ENCODE results near the gene TMEM231.
"Not testable (repeated sequence)": the region's sequence is repeated elsewhere in the genome, so short reads cannot be mapped to it uniquely, and the experiment has no call there.

The TMEM231 gene, protein sequence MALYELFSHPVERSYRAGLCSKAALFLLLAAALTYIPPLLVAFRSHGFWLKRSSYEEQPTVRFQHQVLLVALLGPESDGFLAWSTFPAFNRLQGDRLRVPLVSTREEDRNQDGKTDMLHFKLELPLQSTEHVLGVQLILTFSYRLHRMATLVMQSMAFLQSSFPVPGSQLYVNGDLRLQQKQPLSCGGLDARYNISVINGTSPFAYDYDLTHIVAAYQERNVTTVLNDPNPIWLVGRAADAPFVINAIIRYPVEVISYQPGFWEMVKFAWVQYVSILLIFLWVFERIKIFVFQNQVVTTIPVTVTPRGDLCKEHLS

DNA sequence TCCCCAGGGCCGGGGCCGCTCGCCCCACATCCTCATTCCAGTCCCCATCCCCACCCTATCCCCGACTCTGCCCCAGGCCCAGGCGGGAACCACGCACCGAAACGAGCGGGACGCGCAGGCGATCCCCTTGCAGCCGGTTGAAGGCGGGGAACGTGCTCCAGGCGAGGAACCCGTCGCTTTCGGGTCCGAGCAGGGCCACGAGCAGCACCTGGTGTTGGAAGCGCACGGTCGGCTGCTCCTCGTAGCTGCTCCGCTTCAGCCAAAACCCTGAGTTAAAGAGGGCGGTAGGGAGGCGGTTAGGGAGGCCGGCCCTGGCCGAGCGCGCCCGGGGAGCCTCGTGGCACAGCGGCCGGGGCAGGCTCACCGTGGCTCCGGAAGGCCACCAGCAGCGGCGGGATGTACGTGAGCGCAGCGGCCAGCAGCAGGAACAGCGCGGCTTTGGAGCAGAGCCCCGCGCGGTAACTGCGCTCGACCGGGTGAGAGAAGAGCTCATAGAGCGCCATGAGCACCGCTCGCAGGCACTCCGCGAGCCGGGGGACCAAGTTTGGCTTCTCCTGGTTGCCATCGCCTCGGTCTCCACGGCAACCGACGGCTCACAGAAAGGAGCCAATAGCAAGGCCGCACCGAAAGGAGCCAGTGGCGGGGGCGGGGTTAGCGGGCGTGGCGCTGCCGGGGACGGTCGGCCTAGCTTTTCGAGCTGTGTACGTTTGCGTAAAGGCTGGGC is at the start of gene TMEM231:
Gene TMEM231, minus strand, starts transcription at position 546 of the 724 bp plus-strand sequence. Its CDS starts 43 bp downstream, at position 503.
- Histone ChIP-seq H3K9ac (ENCODE audit: low read depth, low read length) (peak within 1 kb of the TSS; percentile 82; the same call in 1 of the 2 replicates), H3K4me3 (ENCODE audit: low read length) (peak within 1 kb of the TSS; percentile 88), H3K27ac (ENCODE audit: low read length) (no peak within 1 kb of the TSS)

GRCh38 chr16:75603241-75603640 is 47.2 kb upstream of the TMEM231 start:
- H3K4me3 ChIP-seq (ENCODE audit: low read length) = no peak overlapping the region
- peaks cover 12% of the 10 kb centered on the region for H3K9me3 ChIP-seq (ENCODE audit: insufficient read depth, low read depth, low read length)
- H3K36me3 ChIP-seq (ENCODE audit: insufficient read depth, low read depth, low read length) = peaks cover 76% of the 10 kb centered on the region
- H3K27ac ChIP-seq (ENCODE audit: low read length) = no peak overlapping the region
- H3K27me3 ChIP-seq (ENCODE audit: insufficient read depth, low read length) = no peaks in the 10 kb centered on the region
- H3K9ac ChIP-seq (ENCODE audit: low read depth, low read length) = no peak overlapping the region
- no peaks in the 10 kb centered on the region for H3K4me1 ChIP-seq (ENCODE audit: insufficient read depth, low read length)

More for the DNA sequence above, at the start of gene TMEM231:
- no peaks in the 10 kb centered on the region for H3K36me3 ChIP-seq (ENCODE audit: insufficient read depth, low read depth, low read length)
- no peaks in the 10 kb centered on the region for H3K27me3 ChIP-seq (ENCODE audit: insufficient read depth, low read length)
- H3K9me3 ChIP-seq (ENCODE audit: insufficient read depth, low read depth, low read length) = no peaks in the 10 kb centered on the region
- H3K4me1 ChIP-seq (ENCODE audit: insufficient read depth, low read length) = peaks cover 12% of the 10 kb centered on the region; the same call in 1 of the 2 replicates

DNA sequence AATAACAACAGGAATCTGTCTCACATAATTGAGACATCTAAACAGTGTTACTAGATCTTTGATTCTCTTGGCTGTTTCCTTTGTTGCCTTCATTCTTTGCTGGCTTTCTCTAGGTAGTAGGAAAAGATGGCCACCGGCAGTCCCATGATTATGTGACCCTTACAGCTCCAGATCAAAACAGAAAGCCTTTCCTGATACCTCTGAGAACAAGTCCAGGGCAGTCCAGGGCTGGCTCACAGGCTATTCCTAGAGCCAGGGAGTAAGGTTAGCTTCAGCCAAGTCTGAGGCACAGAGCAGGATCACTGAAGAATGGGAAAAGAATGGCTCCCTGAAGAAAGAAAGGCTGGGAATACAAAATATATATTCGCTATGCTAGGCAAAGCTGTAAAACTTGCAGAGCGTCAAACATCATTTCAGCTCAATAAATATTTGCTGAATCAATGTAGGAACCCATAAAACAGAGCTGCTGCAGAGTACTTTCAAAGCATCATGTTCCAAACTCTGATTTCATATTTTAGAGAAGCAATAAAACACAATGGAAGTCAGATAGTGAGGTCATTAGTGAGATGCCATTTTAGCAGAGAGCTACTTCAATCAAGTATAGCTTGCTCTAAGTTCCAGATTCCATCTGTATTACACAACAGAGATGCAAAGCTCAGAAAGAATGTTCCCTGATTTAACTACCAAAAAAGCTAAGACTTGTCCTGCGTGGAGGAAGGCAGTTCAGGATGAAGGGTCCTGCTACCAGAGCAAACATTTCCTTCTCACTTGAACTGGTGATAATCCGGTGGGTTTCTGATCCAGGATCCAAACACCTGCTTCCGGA is 43.6 kb upstream of the TMEM231 start:
- H3K27ac ChIP-seq (ENCODE audit: low read length) = no peak overlapping the region

DNA sequence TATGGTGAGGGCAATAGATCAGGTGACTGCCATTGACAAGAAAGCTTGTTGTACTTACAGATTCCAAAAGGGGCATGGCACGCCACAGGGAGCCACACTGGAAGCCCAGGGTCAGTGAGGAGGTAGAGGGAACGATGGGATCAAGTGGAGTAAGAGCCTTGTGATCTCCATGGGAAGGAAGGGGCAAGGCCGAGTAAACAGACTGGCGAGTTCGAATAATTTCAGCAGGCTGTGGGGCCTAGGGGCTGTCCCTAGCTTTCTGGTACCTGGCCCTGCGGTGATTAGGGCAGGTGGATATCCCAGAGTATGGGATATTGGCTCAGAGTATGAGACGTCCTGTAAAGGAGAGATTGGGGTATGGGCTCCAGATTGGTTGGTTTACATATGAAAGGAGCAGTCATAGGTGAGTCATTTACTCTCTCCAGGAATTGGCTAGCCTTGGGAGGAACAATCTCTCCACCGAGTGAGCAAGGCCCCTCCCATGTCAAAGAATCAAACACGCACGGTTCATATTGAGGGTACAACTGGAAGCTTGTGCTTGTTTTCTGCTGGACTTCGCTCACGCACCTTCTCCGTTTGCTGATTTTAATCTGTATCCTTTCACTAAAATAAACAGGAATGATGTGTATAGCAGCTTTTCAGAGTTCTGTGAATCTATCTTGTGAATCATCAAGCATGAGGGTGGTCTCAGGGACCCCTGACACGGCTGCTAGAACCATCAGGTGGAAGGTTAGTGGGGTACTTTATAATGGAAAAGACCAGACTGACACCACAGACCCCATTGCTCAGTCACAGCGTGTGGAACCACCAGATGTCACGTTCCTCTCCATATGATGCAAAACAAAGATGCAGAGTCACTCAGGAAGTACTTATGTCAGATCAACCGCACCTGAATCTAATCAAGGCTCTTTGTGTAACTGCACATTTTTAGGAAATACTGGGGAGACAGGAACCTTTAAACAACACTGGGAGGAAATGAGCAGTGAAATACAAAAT is 38.1 kb upstream of the TMEM231 start:
- Histone ChIP-seq H3K4me1 (ENCODE audit: insufficient read depth, low read length) (peaks cover 26% of the 10 kb centered on the region), H3K27ac (ENCODE audit: low read length) (peak overlapping the region; percentile 26), H3K9ac (ENCODE audit: low read depth, low read length) (peak overlapping the region; percentile 22; the same call in 1 of the 2 replicates), H3K36me3 (ENCODE audit: insufficient read depth, low read depth, low read length) (peaks cover 13% of the 10 kb centered on the region; the same call in 1 of the 2 replicates), H3K9me3 (ENCODE audit: insufficient read depth, low read depth, low read length) (no peaks in the 10 kb centered on the region), H3K4me3 (ENCODE audit: low read length) (peak overlapping the region; percentile 6), H3K27me3 (ENCODE audit: insufficient read depth, low read length) (no peaks in the 10 kb centered on the region)

More for the DNA sequence above, 43.6 kb upstream of the TMEM231 start:
- peaks cover 4% of the 10 kb centered on the region; the same call in 1 of the 2 replicates for H3K4me1 ChIP-seq (ENCODE audit: insufficient read depth, low read length)
- H3K27me3 ChIP-seq (ENCODE audit: insufficient read depth, low read length) = no peaks in the 10 kb centered on the region
- H3K9me3 ChIP-seq (ENCODE audit: insufficient read depth, low read depth, low read length) = peaks cover 12% of the 10 kb centered on the region
- no peak overlapping the region for H3K4me3 ChIP-seq (ENCODE audit: low read length)
- H3K9ac ChIP-seq (ENCODE audit: low read depth, low read length) = no peak overlapping the region
- peaks cover 63% of the 10 kb centered on the region for H3K36me3 ChIP-seq (ENCODE audit: insufficient read depth, low read depth, low read length)

GRCh38 chr16:75593308-75593707 is 37.3 kb upstream of the TMEM231 start:
- H3K36me3 ChIP-seq (ENCODE audit: insufficient read depth, low read depth, low read length) = peaks cover 13% of the 10 kb centered on the region; the same call in 1 of the 2 replicates

DNA sequence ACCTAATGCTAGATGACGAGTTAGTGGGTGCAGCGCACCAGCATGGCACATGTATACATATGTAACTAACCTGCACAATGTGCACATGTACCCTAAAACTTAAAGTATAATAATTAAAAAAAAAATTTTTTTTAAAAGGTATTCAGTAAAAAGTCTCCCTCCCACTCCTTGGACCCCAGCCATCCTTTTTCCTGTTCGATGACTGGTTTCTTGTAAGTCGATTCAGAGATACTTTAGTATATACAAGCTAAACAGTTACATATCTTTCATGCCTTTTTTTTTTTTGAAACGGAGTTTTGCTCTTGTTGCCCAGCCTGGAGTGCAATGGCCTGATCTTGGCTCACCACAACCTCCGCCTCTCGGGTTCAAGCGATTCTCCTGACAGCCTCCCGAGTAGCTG is 35.9 kb upstream of the TMEM231 start:
- H3K4me1 ChIP-seq (ENCODE audit: insufficient read depth, low read length) = peaks cover 26% of the 10 kb centered on the region
- H3K9me3 ChIP-seq (ENCODE audit: insufficient read depth, low read depth, low read length); H3K9ac ChIP-seq (ENCODE audit: low read depth, low read length); H3K4me3 ChIP-seq (ENCODE audit: low read length); H3K27me3 ChIP-seq (ENCODE audit: insufficient read depth, low read length); H3K27ac ChIP-seq (ENCODE audit: low read length); H3K36me3 ChIP-seq (ENCODE audit: insufficient read depth, low read depth, low read length): not testable (repeated sequence)

More at GRCh38 chr16:75593308-75593707, 37.3 kb upstream of the TMEM231 start:
- Histone ChIP-seq H3K4me1 (ENCODE audit: insufficient read depth, low read length) (peaks cover 26% of the 10 kb centered on the region), H3K27me3 (ENCODE audit: insufficient read depth, low read length) (no peaks in the 10 kb centered on the region), H3K4me3 (ENCODE audit: low read length) (no peak overlapping the region), H3K27ac (ENCODE audit: low read length) (no peak overlapping the region), H3K9me3 (ENCODE audit: insufficient read depth, low read depth, low read length) (no peaks in the 10 kb centered on the region), H3K9ac (ENCODE audit: low read depth, low read length) (no peak overlapping the region)

DNA sequence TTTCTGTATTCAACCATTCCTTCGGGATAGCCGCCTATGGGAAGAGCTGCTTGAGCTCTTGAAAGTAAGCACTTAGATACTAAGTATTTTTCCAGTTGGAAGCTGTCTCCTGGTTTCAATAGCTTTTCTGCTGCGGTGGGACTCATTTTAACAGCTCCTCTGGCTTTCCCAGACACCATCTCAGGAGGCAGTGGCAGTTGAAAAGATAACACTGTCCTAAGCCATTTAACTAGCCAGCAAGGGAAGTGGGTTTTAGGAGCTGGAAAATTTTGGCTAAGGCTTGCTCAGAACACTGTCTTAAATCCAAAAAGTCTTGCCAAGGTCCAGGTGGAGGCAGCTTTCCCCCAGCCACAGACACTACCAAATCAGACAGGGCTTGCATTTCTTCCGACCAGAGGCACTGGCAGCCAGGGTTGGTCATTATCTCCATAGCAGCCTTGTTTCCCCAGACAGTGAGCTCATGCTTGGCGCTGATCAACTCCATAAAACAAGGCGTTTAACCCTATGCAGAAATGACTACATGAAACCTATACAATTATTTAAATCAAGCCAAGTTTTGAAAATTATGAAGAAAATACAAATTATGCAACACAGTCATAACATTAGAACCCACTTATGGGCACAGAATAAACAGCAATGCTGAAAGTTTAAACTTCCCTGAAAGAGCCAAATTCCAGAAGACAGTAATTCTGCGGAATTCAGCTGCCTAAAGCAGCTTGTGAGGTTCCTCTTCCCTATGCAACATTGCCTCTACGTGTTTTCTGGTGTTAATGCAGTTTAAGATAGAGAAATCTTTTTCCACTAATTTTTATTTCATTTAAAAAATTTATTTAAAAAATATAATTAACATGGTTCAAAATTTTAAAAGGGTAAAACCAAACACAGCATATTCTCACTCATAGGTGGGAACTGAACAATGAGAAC is 35.1 kb upstream of the TMEM231 start:
- Histone ChIP-seq H3K36me3 (ENCODE audit: insufficient read depth, low read depth, low read length) (0 out of 2 replicates have a peak, but pooled peaks cover 3% of the 10 kb centered on the region), H3K4me1 (ENCODE audit: insufficient read depth, low read length) (peaks cover 26% of the 10 kb centered on the region), H3K9ac (ENCODE audit: low read depth, low read length) (no peak overlapping the region), H3K27ac (ENCODE audit: low read length) (no peak overlapping the region), H3K27me3 (ENCODE audit: insufficient read depth, low read length) (no peaks in the 10 kb centered on the region), H3K9me3 (ENCODE audit: insufficient read depth, low read depth, low read length) (no peaks in the 10 kb centered on the region), H3K4me3 (ENCODE audit: low read length) (no peak overlapping the region)

DNA sequence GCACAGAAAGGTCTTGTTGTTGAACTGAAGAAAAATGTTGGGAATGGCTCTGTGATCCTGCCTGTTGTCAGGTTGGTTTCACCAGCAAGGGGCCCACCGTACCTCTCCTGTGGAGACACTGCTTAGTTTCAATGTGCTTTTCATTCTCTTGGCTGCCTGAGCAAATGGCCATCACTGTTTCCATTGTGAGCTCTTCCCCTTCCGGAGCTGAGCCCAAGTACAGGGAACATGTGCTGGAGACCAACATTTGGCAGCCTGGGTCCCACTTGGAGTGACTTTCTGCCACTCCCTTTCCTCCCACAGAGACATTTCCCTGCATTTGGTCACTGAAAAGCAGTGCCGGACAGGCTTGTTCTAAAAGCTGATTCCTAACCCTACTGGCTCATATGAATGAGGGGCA is 33.3 kb upstream of the TMEM231 start:
- Histone ChIP-seq H3K9ac (ENCODE audit: low read depth, low read length) (no peak overlapping the region), H3K36me3 (ENCODE audit: insufficient read depth, low read depth, low read length) (0 out of 2 replicates have a peak, but pooled peaks cover 3% of the 10 kb centered on the region), H3K4me3 (ENCODE audit: low read length) (no peak overlapping the region), H3K27me3 (ENCODE audit: insufficient read depth, low read length) (no peaks in the 10 kb centered on the region), H3K4me1 (ENCODE audit: insufficient read depth, low read length) (peaks cover 18% of the 10 kb centered on the region), H3K9me3 (ENCODE audit: insufficient read depth, low read depth, low read length) (no peaks in the 10 kb centered on the region), H3K27ac (ENCODE audit: low read length) (no peak overlapping the region)

DNA sequence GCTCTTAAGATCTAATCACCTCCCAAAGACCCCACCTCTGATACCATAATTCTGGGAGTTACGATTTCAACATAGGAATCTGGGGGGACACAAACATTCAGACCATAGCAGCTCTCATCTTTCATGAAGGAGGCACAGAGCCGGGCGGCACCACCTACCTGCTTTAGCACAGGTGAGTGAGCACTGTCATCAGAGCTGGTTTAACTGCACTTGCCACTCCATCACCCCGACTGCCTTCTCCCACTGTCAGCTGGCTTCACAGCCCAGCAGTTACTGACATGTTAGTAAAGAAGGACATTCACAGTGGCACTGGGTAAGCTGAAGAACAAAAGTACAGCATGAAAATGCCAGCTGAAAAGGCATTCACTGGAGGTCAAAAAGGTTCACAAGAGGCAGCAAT is 32.7 kb upstream of the TMEM231 start:
- Histone ChIP-seq H3K4me1 (ENCODE audit: insufficient read depth, low read length) (peaks cover 16% of the 10 kb centered on the region), H3K4me3 (ENCODE audit: low read length) (no peak overlapping the region), H3K36me3 (ENCODE audit: insufficient read depth, low read depth, low read length) (0 out of 2 replicates have a peak, but pooled peaks cover 3% of the 10 kb centered on the region), H3K27ac (ENCODE audit: low read length) (no peak overlapping the region), H3K9me3 (ENCODE audit: insufficient read depth, low read depth, low read length) (no peaks in the 10 kb centered on the region), H3K27me3 (ENCODE audit: insufficient read depth, low read length) (no peaks in the 10 kb centered on the region), H3K9ac (ENCODE audit: low read depth, low read length) (no peak overlapping the region)

- H3K4me1 ChIP-seq (ENCODE audit: insufficient read depth, low read length) = no peaks in the 10 kb centered on the region
- H3K4me3 ChIP-seq (ENCODE audit: low read length) = no peak overlapping the region
- H3K9me3 ChIP-seq (ENCODE audit: insufficient read depth, low read depth, low read length) = no peaks in the 10 kb centered on the region
- no peaks in the 10 kb centered on the region for H3K27me3 ChIP-seq (ENCODE audit: insufficient read depth, low read length)
- H3K9ac ChIP-seq (ENCODE audit: low read depth, low read length) = no peak overlapping the region
- no peak overlapping the region for H3K27ac ChIP-seq (ENCODE audit: low read length)
- peaks cover 12% of the 10 kb centered on the region for H3K36me3 ChIP-seq (ENCODE audit: insufficient read depth, low read depth, low read length)
These were observed 28.1 kb upstream of the TMEM231 start for GRCh38 chr16:75584108-75584507.

All from iPS-20b (cell line).